ENCODE results near the gene CACNA2D3. TPM values are rescaled to one million over a fixed set of nuclear protein-coding genes. Genes with fewer than 3 reads are reported as not detected.
"Not testable (repeated sequence)": the region's sequence is repeated elsewhere in the genome, so short reads cannot be mapped to it uniquely, and the experiment has no call there.

The CACNA2D3 gene
- total RNA-seq, 8 experiments from 2014 or later = 0.49 to 20.7 (median 9.7) TPM; not detected in 1

GRCh38 chr3:54968546-54969172 is 846.3 kb downstream of the CACNA2D3 start:
- ATAC-seq (replicated peaks in 6 of 8) = no peak
- in situ Hi-C loops (cut with MboI; ENCODE audit: low pct_unique_long_range_greater_than_20kb in 2 of 9, low sequenced_read_pairs in 9 of 9, unreplicated experiment in 9 of 9) = no loop called here
- 56 to 100% (median 82%) methylated on average over 1 to 5 of the region's 5 CpGs for WGBS, 10 experiments
- Histone ChIP-seq H3K4me1 (replicated peaks in 1 of 2) (peaks cover 4 to 9% of the 10 kb centered on the region in 2 donors), H3K4me3 (no peak overlapping the region), H3K27ac (no peak overlapping the region)

GRCh38 chr3:54969652-54970051 is 847.3 kb downstream of the CACNA2D3 start:
- no peak overlapping the region for H3K4me3 ChIP-seq
- H3K27ac ChIP-seq = no peak overlapping the region
- in situ Hi-C loops (cut with MboI; ENCODE audit: low pct_unique_long_range_greater_than_20kb in 2 of 9, low sequenced_read_pairs in 9 of 9, unreplicated experiment in 9 of 9) = no loop called here
- ATAC-seq (replicated peaks in 6 of 8) = no peak
- WGBS, 10 experiments = 66 to 100% (median 82%) methylated on average over 1 to 3 of the region's 3 CpGs; no CpG with 5 or more reads in 2 of the 10 experiments
- peaks cover 0 to 4% of the 10 kb centered on the region in 2 donors for H3K4me1 ChIP-seq (replicated peaks in 1 of 2)

GRCh38 chr3:54970895-54971294 is 848.5 kb downstream of the CACNA2D3 start:
- peak in 2 of 8 experiments; percentile 69 to 72 for ATAC-seq (replicated peaks in 6 of 8)
- Histone ChIP-seq H3K27ac (no peak overlapping the region), H3K4me3 (no peak overlapping the region), H3K4me1 (replicated peaks in 1 of 2) (peaks cover 0 to under 1% of the 10 kb centered on the region in 2 donors)
- in situ Hi-C loops (cut with MboI; ENCODE audit: low pct_unique_long_range_greater_than_20kb in 2 of 9, low sequenced_read_pairs in 9 of 9, unreplicated experiment in 9 of 9) = no loop called here
- 27 to 100% (median 83%) methylated on average over 1 of the region's 1 CpG; no CpG with 5 or more reads in 3 of the 10 experiments for WGBS, 10 experiments

GRCh38 chr3:54977439-54977838 is 855.1 kb downstream of the CACNA2D3 start:
- Histone ChIP-seq H3K4me3 (no peak overlapping the region), H3K4me1 (replicated peaks in 1 of 2) (no peaks in the 10 kb centered on the region), H3K27ac (no peak overlapping the region)
- WGBS, 10 experiments = 43 to 100% (median 96%) methylated on average over 1 of the region's 1 CpG; no CpG with 5 or more reads in 2 of the 10 experiments
- in situ Hi-C loops (cut with MboI; ENCODE audit: low pct_unique_long_range_greater_than_20kb in 2 of 9, low sequenced_read_pairs in 9 of 9, unreplicated experiment in 9 of 9) = no loop called here
- peak in 2 of 8 experiments; percentile 55 to 62 for ATAC-seq (replicated peaks in 6 of 8)

GRCh38 chr3:54977946-54978345 is 855.6 kb downstream of the CACNA2D3 start:
- in situ Hi-C loops (cut with MboI; ENCODE audit: low pct_unique_long_range_greater_than_20kb in 2 of 9, low sequenced_read_pairs in 9 of 9, unreplicated experiment in 9 of 9); H3K4me3 ChIP-seq; H3K4me1 ChIP-seq (replicated peaks in 1 of 2); ATAC-seq (replicated peaks in 6 of 8); H3K27ac ChIP-seq: not testable (repeated sequence)
- 37 to 100% (median 66%) methylated on average over 1 to 4 of the region's 4 CpGs; no CpG with 5 or more reads in 3 of the 10 experiments for WGBS, 10 experiments

- no peak overlapping the region for H3K27ac ChIP-seq
- no peak overlapping the region for H3K4me3 ChIP-seq
- ATAC-seq (replicated peaks in 6 of 8) = no peak
- H3K4me1 ChIP-seq (replicated peaks in 1 of 2) = peaks cover 0 to 3% of the 10 kb centered on the region in 2 donors
- WGBS, 10 experiments = 60 to 100% (median 90%) methylated on average over 1 to 4 of the region's 4 CpGs; no CpG with 5 or more reads in 1 of the 10 experiments
- in situ Hi-C loops (cut with MboI; ENCODE audit: low pct_unique_long_range_greater_than_20kb in 2 of 9, low sequenced_read_pairs in 9 of 9, unreplicated experiment in 9 of 9) = no loop called here
Observed at GRCh38 chr3:54982807-54983206, 860.5 kb downstream of the CACNA2D3 start.

- no peak overlapping the region for H3K4me3 ChIP-seq
- no peak overlapping the region for H3K27ac ChIP-seq
- no peak for ATAC-seq (replicated peaks in 6 of 8)
- in situ Hi-C loops (cut with MboI; ENCODE audit: low pct_unique_long_range_greater_than_20kb in 2 of 9, low sequenced_read_pairs in 9 of 9, unreplicated experiment in 9 of 9) = no loop called here
- H3K4me1 ChIP-seq (replicated peaks in 1 of 2) = peaks cover 0 to 3% of the 10 kb centered on the region in 2 donors
- 63 to 100% (median 79%) methylated on average over 1 to 5 of the region's 5 CpGs; no CpG with 5 or more reads in 2 of the 10 experiments for WGBS, 10 experiments
Observed at GRCh38 chr3:54983266-54984099, 861.1 kb downstream of the CACNA2D3 start.

GRCh38 chr3:54985856-54986255 is 863.5 kb downstream of the CACNA2D3 start:
- 80 to 100% (median 100%) methylated on average over 1 to 3 of the region's 4 CpGs; no CpG with 5 or more reads in 3 of the 10 experiments for WGBS, 10 experiments
- in situ Hi-C loops (cut with MboI; ENCODE audit: low pct_unique_long_range_greater_than_20kb in 2 of 9, low sequenced_read_pairs in 9 of 9, unreplicated experiment in 9 of 9) = no loop called here
- H3K4me1 ChIP-seq (replicated peaks in 1 of 2) = peaks cover 3 to 4% of the 10 kb centered on the region in 2 donors
- no peak for ATAC-seq (replicated peaks in 6 of 8)
- H3K27ac ChIP-seq = no peak overlapping the region
- H3K4me3 ChIP-seq = no peak overlapping the region

GRCh38 chr3:54986294-54986693 is 863.9 kb downstream of the CACNA2D3 start:
- 70 to 100% (median 94%) methylated on average over 2 to 3 of the region's 4 CpGs; no CpG with 5 or more reads in 4 of the 10 experiments for WGBS, 10 experiments
- no peak for ATAC-seq (replicated peaks in 6 of 8)

GRCh38 chr3:54987719-54988118 is 865.4 kb downstream of the CACNA2D3 start:
- Histone ChIP-seq H3K27ac (no peak overlapping the region), H3K4me3 (no peak overlapping the region), H3K4me1 (replicated peaks in 1 of 2) (peaks cover 3 to 4% of the 10 kb centered on the region in 2 donors)
- in situ Hi-C loops (cut with MboI; ENCODE audit: low pct_unique_long_range_greater_than_20kb in 2 of 9, low sequenced_read_pairs in 9 of 9, unreplicated experiment in 9 of 9) = no loop called here
- ATAC-seq (replicated peaks in 6 of 8) = no peak
- WGBS, 10 experiments = 66 to 100% (median 76%) methylated on average over 1 to 4 of the region's 4 CpGs; no CpG with 5 or more reads in 4 of the 10 experiments

More at GRCh38 chr3:54986294-54986693, 863.9 kb downstream of the CACNA2D3 start:
- Histone ChIP-seq H3K4me3 (no peak overlapping the region), H3K27ac (no peak overlapping the region), H3K4me1 (replicated peaks in 1 of 2) (peaks cover 3 to 4% of the 10 kb centered on the region in 2 donors)
- in situ Hi-C loops (cut with MboI; ENCODE audit: low pct_unique_long_range_greater_than_20kb in 2 of 9, low sequenced_read_pairs in 9 of 9, unreplicated experiment in 9 of 9) = no loop called here

GRCh38 chr3:54988302-54988837 is 866.0 kb downstream of the CACNA2D3 start:
- WGBS, 10 experiments = 69 to 100% (median 85%) methylated on average over 1 to 3 of the region's 4 CpGs; no CpG with 5 or more reads in 4 of the 10 experiments
- no peak overlapping the region for H3K27ac ChIP-seq
- peaks cover 3 to 4% of the 10 kb centered on the region in 2 donors for H3K4me1 ChIP-seq (replicated peaks in 1 of 2)
- in situ Hi-C loops (cut with MboI; ENCODE audit: low pct_unique_long_range_greater_than_20kb in 2 of 9, low sequenced_read_pairs in 9 of 9, unreplicated experiment in 9 of 9) = no loop called here
- peak in 5 of 8 experiments; percentile 9 to 85 (median 53) for ATAC-seq (replicated peaks in 6 of 8)
- no peak overlapping the region for H3K4me3 ChIP-seq

GRCh38 chr3:54988838-54989630 is 866.7 kb downstream of the CACNA2D3 start:
- in situ Hi-C loops (cut with MboI; ENCODE audit: low pct_unique_long_range_greater_than_20kb in 2 of 9, low sequenced_read_pairs in 9 of 9, unreplicated experiment in 9 of 9) = no loop called here
- ATAC-seq (replicated peaks in 6 of 8) = peak; percentile 30 to 91 (median 74)
- peaks cover 3 to 4% of the 10 kb centered on the region in 2 donors for H3K4me1 ChIP-seq (replicated peaks in 1 of 2)
- 22 to 100% (median 88%) methylated on average over 1 to 5 of the region's 5 CpGs; no CpG with 5 or more reads in 1 of the 10 experiments for WGBS, 10 experiments
- no peak overlapping the region for H3K4me3 ChIP-seq
- H3K27ac ChIP-seq = no peak overlapping the region

All from motor neuron (in vitro differentiated cells).